Mesothelial cell of epicardium (in vitro differentiated cells): ENCODE results near the gene NUMA1. TPM values are rescaled to one million over a fixed set of nuclear protein-coding genes. Genes with fewer than 3 reads are reported as not detected.
A peak's percentile ranks its signal among the peaks of the same experiment; 100 is the strongest.

Experiments
- DNase-seq, 2 experiments: peaks; one replicate each; pipeline ENCODE4 v3.0.0; 2021; ENCODE audit warnings: low spot score in 2 of 2; ENCODE audit not compliant: unreplicated experiment in 2 of 2
- H3K27ac Mint-ChIP-seq: 2 replicates; pipeline ENCODE4 v1.8.0; 2021; ENCODE audit warnings: mixed read lengths
- H3K27me3 Mint-ChIP-seq: 2 replicates; pipeline ENCODE4 v1.8.0; 2021; ENCODE audit warnings: low read depth, mixed read lengths
- H3K36me3 Mint-ChIP-seq: 2 replicates; pipeline ENCODE4 v1.8.0; 2021; ENCODE audit warnings: mixed read lengths
- H3K4me1 Mint-ChIP-seq: 2 replicates; pipeline ENCODE4 v1.8.0; 2021; ENCODE audit warnings: mixed read lengths
- H3K4me3 Mint-ChIP-seq: 2 replicates; pipeline ENCODE4 v1.8.0; 2021; ENCODE audit warnings: mild to moderate bottlenecking, moderate library complexity, mixed read lengths
- H3K9me3 Mint-ChIP-seq: 2 replicates; pipeline ENCODE4 v1.8.0; 2021; ENCODE audit warnings: mixed read lengths
- total RNA-seq: library from RNA; stranded (reverse); gene quantifications from 3 replicates; pipeline ENCODE4 v1.2.1, GENCODE V29; 2021
- TF ChIP-seq, protein P1 (sequence below): fragments of 200-600 bp; sonication (generic); IDR thresholded peaks from one replicate; pipeline ENCODE4 v1.5.0; 2021; ENCODE audit warnings: antibody characterized with exemption; ENCODE audit not compliant: unreplicated experiment

The NUMA1 gene
- total RNA-seq, 1 donor from 2014 or later = 334 TPM

GRCh38 chr11:72111300-72112142 is 31.2 kb upstream of the NUMA1 start:
- peaks cover 5% of the 10 kb centered on the region for H3K36me3 Mint-ChIP-seq
- DNase-seq = no peak
- H3K9me3 Mint-ChIP-seq = no peaks in the 10 kb centered on the region
- H3K4me3 Mint-ChIP-seq = peak overlapping the region; percentile 95
- peak overlapping the region; percentile 100 for H3K27ac Mint-ChIP-seq
- H3K27me3 Mint-ChIP-seq = peaks cover 1% of the 10 kb centered on the region
- peaks cover 15% of the 10 kb centered on the region for H3K4me1 Mint-ChIP-seq
- TF ChIP-seq, protein P1, sequence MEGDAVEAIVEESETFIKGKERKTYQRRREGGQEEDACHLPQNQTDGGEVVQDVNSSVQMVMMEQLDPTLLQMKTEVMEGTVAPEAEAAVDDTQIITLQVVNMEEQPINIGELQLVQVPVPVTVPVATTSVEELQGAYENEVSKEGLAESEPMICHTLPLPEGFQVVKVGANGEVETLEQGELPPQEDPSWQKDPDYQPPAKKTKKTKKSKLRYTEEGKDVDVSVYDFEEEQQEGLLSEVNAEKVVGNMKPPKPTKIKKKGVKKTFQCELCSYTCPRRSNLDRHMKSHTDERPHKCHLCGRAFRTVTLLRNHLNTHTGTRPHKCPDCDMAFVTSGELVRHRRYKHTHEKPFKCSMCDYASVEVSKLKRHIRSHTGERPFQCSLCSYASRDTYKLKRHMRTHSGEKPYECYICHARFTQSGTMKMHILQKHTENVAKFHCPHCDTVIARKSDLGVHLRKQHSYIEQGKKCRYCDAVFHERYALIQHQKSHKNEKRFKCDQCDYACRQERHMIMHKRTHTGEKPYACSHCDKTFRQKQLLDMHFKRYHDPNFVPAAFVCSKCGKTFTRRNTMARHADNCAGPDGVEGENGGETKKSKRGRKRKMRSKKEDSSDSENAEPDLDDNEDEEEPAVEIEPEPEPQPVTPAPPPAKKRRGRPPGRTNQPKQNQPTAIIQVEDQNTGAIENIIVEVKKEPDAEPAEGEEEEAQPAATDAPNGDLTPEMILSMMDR = no peak

DNA sequence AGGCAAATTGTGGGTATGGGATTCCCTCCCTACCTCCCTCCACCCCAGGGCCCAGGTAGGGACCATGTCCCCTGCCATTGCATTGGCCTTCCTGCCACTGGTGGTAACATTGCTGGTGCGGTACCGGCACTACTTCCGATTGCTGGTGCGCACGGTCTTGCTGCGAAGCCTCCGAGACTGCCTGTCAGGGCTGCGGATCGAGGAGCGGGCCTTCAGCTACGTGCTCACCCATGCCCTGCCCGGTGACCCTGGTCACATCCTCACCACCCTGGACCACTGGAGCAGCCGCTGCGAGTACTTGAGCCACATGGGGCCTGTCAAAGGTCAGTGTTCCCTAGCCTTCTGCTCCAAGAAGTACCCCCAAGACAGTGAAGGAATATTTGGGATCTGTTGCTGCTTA is 25.5 kb upstream of the NUMA1 start, which contains the start of gene TOMT:
TSS of gene TOMT (plus strand) at position 37 of the 400 bp plus-strand sequence. CDS start at position 65, 28 bp downstream.
- DNase-seq = no peak
- H3K36me3 Mint-ChIP-seq = peaks cover 5% of the 10 kb centered on the region
- TF ChIP-seq, protein P1 = no peak
- H3K4me3 Mint-ChIP-seq = no peak within 1 kb of the TSS
- H3K4me1 Mint-ChIP-seq = peaks cover 23% of the 10 kb centered on the region
- no peak within 1 kb of the TSS for H3K27ac Mint-ChIP-seq
- no peaks in the 10 kb centered on the region for H3K27me3 Mint-ChIP-seq
- no peaks in the 10 kb centered on the region for H3K9me3 Mint-ChIP-seq

- peaks cover 6% of the 10 kb centered on the region for H3K36me3 Mint-ChIP-seq
- TF ChIP-seq, protein P1 = no peak
- no peak for DNase-seq
- no peaks in the 10 kb centered on the region for H3K9me3 Mint-ChIP-seq
- peak overlapping the region; percentile 88 for H3K4me3 Mint-ChIP-seq
- H3K27ac Mint-ChIP-seq = peak overlapping the region; percentile 88
- no peaks in the 10 kb centered on the region for H3K27me3 Mint-ChIP-seq
- H3K4me1 Mint-ChIP-seq = peaks cover 30% of the 10 kb centered on the region
These were observed 23.4 kb upstream of the NUMA1 start for GRCh38 chr11:72103754-72104167.

GRCh38 chr11:72102946-72103753 is 22.8 kb upstream of the NUMA1 start, which contains the start of gene LAMTOR1:
Gene LAMTOR1, minus strand, starts transcription at chr11:72103297. Its CDS starts 73 bp downstream, at chr11:72103224.
- Mint-ChIP-seq H3K36me3 (peaks cover 9% of the 10 kb centered on the region), H3K27me3 (no peaks in the 10 kb centered on the region), H3K27ac (peak within 1 kb of the TSS; percentile 88), H3K4me1 (peaks cover 30% of the 10 kb centered on the region), H3K9me3 (no peaks in the 10 kb centered on the region), H3K4me3 (peak within 1 kb of the TSS; percentile 88)
- DNase-seq = peak; percentile 95
- TF ChIP-seq, protein P1 = peak; percentile 48

DNA sequence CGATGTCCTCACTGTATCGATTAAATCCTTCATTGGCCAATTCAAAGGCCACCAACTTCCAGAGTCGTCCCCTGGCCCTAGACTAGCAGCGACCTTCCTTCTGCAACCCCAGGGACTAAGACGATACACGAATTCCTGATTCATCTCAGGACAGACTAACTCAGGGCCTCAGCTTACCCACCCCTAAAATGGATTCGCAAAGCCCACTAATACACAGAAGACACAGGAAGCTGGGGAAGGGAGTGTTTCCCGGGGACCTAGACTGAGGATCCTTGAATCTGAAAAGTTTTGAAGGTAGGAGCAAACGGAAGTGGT is 22.2 kb upstream of the NUMA1 start:
- peaks cover 14% of the 10 kb centered on the region for H3K36me3 Mint-ChIP-seq
- H3K27me3 Mint-ChIP-seq = no peaks in the 10 kb centered on the region
- H3K4me3 Mint-ChIP-seq = peak overlapping the region; percentile 88
- peaks cover 30% of the 10 kb centered on the region for H3K4me1 Mint-ChIP-seq
- H3K9me3 Mint-ChIP-seq = no peaks in the 10 kb centered on the region
- H3K27ac Mint-ChIP-seq = peak overlapping the region; percentile 88
- TF ChIP-seq, protein P1 = no peak
- no peak for DNase-seq
